ENCODE measurements around the gene HOXA2.

DNA sequence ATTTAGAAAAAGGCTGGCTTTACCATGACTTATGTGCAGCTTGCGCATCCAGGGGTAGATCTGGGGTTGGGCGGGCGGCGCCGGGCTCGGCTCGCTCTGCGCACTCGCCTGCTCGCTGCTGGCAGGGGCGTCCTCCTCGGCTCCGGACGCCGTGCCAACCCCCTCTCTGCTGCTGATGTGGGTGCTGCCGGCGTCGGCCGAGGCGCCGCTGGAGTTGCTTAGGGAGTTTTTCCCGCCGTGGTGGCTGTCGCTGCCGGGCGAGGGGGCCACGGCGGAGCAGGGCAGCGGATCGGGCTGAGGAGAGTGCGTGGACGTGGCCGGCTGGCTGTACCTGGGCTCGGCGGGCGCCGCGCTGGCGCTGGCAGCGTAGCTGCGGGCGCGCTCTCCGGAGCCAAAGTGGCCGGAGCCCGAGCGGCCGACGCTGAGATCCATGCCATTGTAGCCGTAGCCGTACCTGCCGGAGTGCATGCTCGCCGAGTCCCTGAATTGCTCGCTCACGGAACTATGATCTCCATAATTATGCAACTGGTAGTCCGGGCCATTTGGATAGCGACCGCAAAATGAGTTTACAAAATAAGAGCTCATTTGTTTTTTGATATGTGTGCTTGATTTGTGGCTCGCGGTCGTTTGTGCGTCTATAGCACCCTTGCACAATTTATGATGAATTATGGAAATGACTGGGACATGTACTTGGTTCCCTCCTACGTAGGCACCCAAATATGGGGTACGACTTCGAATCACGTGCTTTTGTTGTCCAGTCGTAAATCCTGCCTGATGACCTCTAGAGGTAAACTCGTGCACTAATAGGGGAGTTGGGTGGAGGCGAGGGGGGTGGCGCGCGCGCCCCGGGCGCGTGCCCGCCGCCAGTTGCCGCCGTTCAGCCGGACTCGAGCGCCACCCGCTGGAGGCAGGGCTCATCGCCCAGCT is 40.8 kb upstream of the HOXA2 start, which contains the start of gene HOXA5:
- TF ChIP-seq, protein P1, sequence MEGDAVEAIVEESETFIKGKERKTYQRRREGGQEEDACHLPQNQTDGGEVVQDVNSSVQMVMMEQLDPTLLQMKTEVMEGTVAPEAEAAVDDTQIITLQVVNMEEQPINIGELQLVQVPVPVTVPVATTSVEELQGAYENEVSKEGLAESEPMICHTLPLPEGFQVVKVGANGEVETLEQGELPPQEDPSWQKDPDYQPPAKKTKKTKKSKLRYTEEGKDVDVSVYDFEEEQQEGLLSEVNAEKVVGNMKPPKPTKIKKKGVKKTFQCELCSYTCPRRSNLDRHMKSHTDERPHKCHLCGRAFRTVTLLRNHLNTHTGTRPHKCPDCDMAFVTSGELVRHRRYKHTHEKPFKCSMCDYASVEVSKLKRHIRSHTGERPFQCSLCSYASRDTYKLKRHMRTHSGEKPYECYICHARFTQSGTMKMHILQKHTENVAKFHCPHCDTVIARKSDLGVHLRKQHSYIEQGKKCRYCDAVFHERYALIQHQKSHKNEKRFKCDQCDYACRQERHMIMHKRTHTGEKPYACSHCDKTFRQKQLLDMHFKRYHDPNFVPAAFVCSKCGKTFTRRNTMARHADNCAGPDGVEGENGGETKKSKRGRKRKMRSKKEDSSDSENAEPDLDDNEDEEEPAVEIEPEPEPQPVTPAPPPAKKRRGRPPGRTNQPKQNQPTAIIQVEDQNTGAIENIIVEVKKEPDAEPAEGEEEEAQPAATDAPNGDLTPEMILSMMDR (optimal IDR thresholded peaks at IDR 0.05 in 1 of 3, IDR thresholded peaks at IDR 0.05 in 1 of 3, conservative IDR thresholded peaks at IDR 0.05 in 1 of 3; ENCODE audit: extremely low read depth in 1 of 3, insufficient read depth in 2 of 3, low read length in 3 of 3): peak in 2 of 3 experiments; percentile 73 to 78
- TF ChIP-seq EZH2 (IDR thresholded peaks at IDR 0.05; ENCODE audit: low read length): no peak

Data from keratinocyte (primary cell).